ENCODE measurements around the gene BRD4. TPM values are rescaled to one million over a fixed set of nuclear protein-coding genes. Genes with fewer than 3 reads are reported as not detected.

Gene BRD4
- total and polyA plus RNA-seq, 2 of the 13 experiments (the other 11 are each of a cell fraction or from before 2014, with no cell fraction given), result 10.5 to 11.4 TPM

GRCh38 chr19:15252398-15253018 lies 79.8 kb downstream of the BRD4 start:
- DNase-seq (ENCODE audit: low spot score), result no peak
- no peaks in the 10 kb centered on the region for H3K9me3 ChIP-seq (ENCODE audit: low read length)
- no peak overlapping the region for H3K4me2 ChIP-seq (ENCODE audit: low read depth, low read length)
- peaks cover 35% of the 10 kb centered on the region for H3K4me1 ChIP-seq (ENCODE audit: insufficient read depth, low read length)
- 97% methylated on average over 9 of the region's 9 CpGs for WGBS (ENCODE audit: low lambda C conversion rate)
- no peak overlapping the region for H3K9ac ChIP-seq (ENCODE audit: insufficient read depth, low read depth, low read length)
- intact Hi-C loops (cut with micrococcal nuclease; ENCODE audit: unreplicated experiment) (no loop called here), in situ Hi-C loops (cut with HindIII; ENCODE audit: extremely low pct_ligation_motif_present, low pct_unique_long_range_greater_than_20kb) (no loop called here)
- H2AFZ ChIP-seq (ENCODE audit: low read length), result no peak overlapping the region
- H4K20me1 ChIP-seq (ENCODE audit: insufficient read depth, low read length), result peaks cover 49% of the 10 kb centered on the region; the same call in 1 of the 2 replicates
- H3K4me3 ChIP-seq (replicated peaks in 1 of 3; ENCODE audit: insufficient read depth in 1 of 3, low read depth in 2 of 3, low read length in 3 of 3), result no peak overlapping the region
- BruUV-seq (replicated peaks), result no TSS peak
- no peak overlapping the region for H3K27ac ChIP-seq (ENCODE audit: extremely low read length, insufficient read depth, low read length)
- POLR2A ChIA-PET, result no interaction called here
- no peaks in the 10 kb centered on the region for H3K79me2 ChIP-seq (ENCODE audit: insufficient read depth, low read length)
- ATAC-seq, result no peak
- no peak for FAIRE-seq
- peaks cover 56 to 91% of the 10 kb centered on the region in 2 experiments for H3K36me3 ChIP-seq (replicated peaks in 1 of 2; ENCODE audit: control insufficient read depth in 1 of 2, insufficient read depth in 2 of 2, low read length in 2 of 2)
- CTCF ChIA-PET (ENCODE audit: low intra/inter-chr PET ratio, low total read pairs), result no interaction called here
- H3K27me3 ChIP-seq (ENCODE audit: control insufficient read depth in 1 of 2, insufficient read depth in 2 of 2, low read length in 2 of 2), result no peaks in the 10 kb centered on the region; a peak in 1 of 5 replicates
- no peak for TF ChIP-seq AGO1 (IDR thresholded peaks at IDR 0.05; ENCODE audit: low read depth, low read length, poor library complexity, severe bottlenecking)
- TF ChIP-seq ZNF790 (CRISPR knock-in tag; IDR thresholded peaks at IDR 0.05; ENCODE audit: borderline replicate concordance), result no peak
- peak; percentile 1 for TF ChIP-seq AGO2 (optimal IDR thresholded peaks at IDR 0.05; ENCODE audit: low read depth, low read length)
- TF ChIP-seq NFYC (CRISPR knock-in tag; IDR thresholded peaks at IDR 0.05), result no peak
- TF ChIP-seq ZNF782 (CRISPR knock-in tag; IDR thresholded peaks at IDR 0.05; ENCODE audit: borderline replicate concordance), result no peak
- TF ChIP-seq ZBTB33 (CRISPR knock-in tag; IDR thresholded peaks at IDR 0.05), result peak; percentile 97
- 0 out of 2 replicates have a peak, but pooled peaks have one; percentile 43 for TF ChIP-seq ZNF652 (CRISPR knock-in tag; IDR thresholded peaks at IDR 0.05; ENCODE audit: borderline replicate concordance, low read depth)
- no peak for TF ChIP-seq JDP2 (CRISPR knock-in tag; IDR thresholded peaks at IDR 0.05; ENCODE audit: borderline replicate concordance)
- TF ChIP-seq ZFP91 (CRISPR knock-in tag; IDR thresholded peaks at IDR 0.05; ENCODE audit: borderline replicate concordance), result 0 out of 2 replicates have a peak, but pooled peaks have one; percentile 24
- TF ChIP-seq STAG1 (CRISPR knock-in tag; IDR thresholded peaks at IDR 0.05), result peak; percentile 43
- no peak for TF ChIP-seq NFAT5 (CRISPR knock-in tag; IDR thresholded peaks at IDR 0.05)
- TF ChIP-seq CTCF (CRISPR knock-in tag; IDR thresholded peaks at IDR 0.05), result peak; percentile 61
